A549 (cell line): ENCODE measurements around the gene AKAP14. TPM values are rescaled to one million over a fixed set of nuclear protein-coding genes. Genes with fewer than 3 reads are reported as not detected.

Experiments
- ATAC-seq, 2 experiments: fragments of 200-7000 bp in 1 of 2; fragments of >200 bp in 1 of 2; cut with Nextera tagmentation in 1 of 2; cut with Tn5 transposase in 1 of 2; 3 replicates each; pipeline versions ENCODE4 v1.8.0 to v1.9.1; 2018 to 2020; ENCODE audit warnings: mild to moderate bottlenecking in 1 of 2, moderate library complexity in 1 of 2
- CTCF ChIA-PET: fragments of 300-600 bp; sonication (Branson Sonifier 250); formaldehyde crosslinking; extraction: SDS; loops from one replicate; lab custom pipeline; 2021; ENCODE audit warnings: antibody characterized with exemption, inconsistent platforms; lab: Yijun Ruan, JAX
- POLR2A ChIA-PET: fragments of 350-600 bp; formaldehyde crosslinking; extraction: SDS; loops from one replicate; lab custom pipeline; 2021; ENCODE audit warnings: antibody characterized with exemption, inconsistent platforms; lab: Yijun Ruan, JAX
- DNase-seq, 2 experiments: peaks; one replicate each; pipeline versions ENCODE4 v3.0.0 to v3.0.0-alpha.2; 2011 to 2016; ENCODE audit warnings: low read depth in 1 of 2, low spot score in 1 of 2
- FAIRE-seq: peaks from 2 replicates; lab custom pipeline; 2011; peaks lifted over from hg19 to GRCh38; lab: Jason Lieb, UNC
- H3K27ac ChIP-seq, 2 experiments: fragments of >200 bp; sonication (Bioruptor Twin); formaldehyde crosslinking; 3 replicates each; pipeline ENCODE4 v1.5.1; 2016 to 2017
- H3K4me1 ChIP-seq: fragments of >200 bp; sonication (Bioruptor Twin); formaldehyde crosslinking; 3 replicates; pipeline ENCODE4 v1.6.1; 2016
- H3K4me2 ChIP-seq: fragments of >200 bp; sonication (Bioruptor Twin); formaldehyde crosslinking; 3 replicates; pipeline ENCODE4 v1.6.1; 2016
- H3K4me3 ChIP-seq: fragments of >200 bp; sonication (Bioruptor Twin); formaldehyde crosslinking; 3 replicates; pipeline ENCODE4 v1.5.1; 2016
- H3K9me3 ChIP-seq: fragments of >200 bp; sonication (Bioruptor Twin); formaldehyde crosslinking; 3 replicates; pipeline ENCODE4 v1.6.1; 2016
- BHLHE40 ChIP-seq: IDR thresholded peaks from 2 replicates; pipeline ENCODE4 v1.6.1; 2012; ENCODE audit warnings: low read depth, low read length, inconsistent platforms
- CBX2 ChIP-seq: fragments of 200-600 bp; sonication (generic); IDR thresholded peaks from 2 replicates; pipeline ENCODE4 v1.6.1; 2016; ENCODE audit warnings: low read depth, mild to moderate bottlenecking, borderline replicate concordance
- CEBPB ChIP-seq, 2 experiments: fragments of >200 bp in 1 of 2; sonication (Bioruptor Twin) in 1 of 2; formaldehyde crosslinking in 1 of 2; IDR thresholded peaks; 2 replicates each; pipeline ENCODE4 v1.6.1; 2012 to 2016
- CHD2 ChIP-seq: fragments of 150-350 bp; IDR thresholded peaks from 2 replicates; pipeline ENCODE4 v1.6.1; 2014; ENCODE audit warnings: low read length; ENCODE audit not compliant: partially characterized antibody
- EHF ChIP-seq: fragments of 250-450 bp; sonication (Bioruptor Pico); IDR thresholded peaks from 2 replicates; pipeline ENCODE4 v1.5.0; 2020; ENCODE audit warnings: mild to moderate bottlenecking
- EHMT2 ChIP-seq: fragments of 200-600 bp; sonication (generic); IDR thresholded peaks from 2 replicates; pipeline ENCODE4 v1.6.1; 2016; ENCODE audit warnings: antibody characterized with exemption, low read depth, mild to moderate bottlenecking, moderate library complexity
- ESRRA ChIP-seq: fragments of 150-350 bp; IDR thresholded peaks from 2 replicates; pipeline ENCODE4 v1.6.1; 2014; ENCODE audit warnings: mild to moderate bottlenecking, low read length, borderline replicate concordance
- HEYL ChIP-seq: fragments of 250-450 bp; sonication (Bioruptor Pico); IDR thresholded peaks from 2 replicates; pipeline ENCODE4 v1.8.0; 2021; ENCODE audit warnings: mild to moderate bottlenecking, moderate library complexity
- HOXB13 ChIP-seq: fragments of 250-450 bp; sonication (Bioruptor Pico); IDR thresholded peaks from 2 replicates; pipeline ENCODE4 v1.5.0; 2020; ENCODE audit warnings: low read depth, mild to moderate bottlenecking, moderate library complexity
- MAZ ChIP-seq: fragments of 150-350 bp; IDR thresholded peaks from 2 replicates; pipeline ENCODE4 v1.6.1; 2014; ENCODE audit warnings: antibody characterized with exemption, low read depth, low read length, borderline replicate concordance
- PBX3 ChIP-seq: IDR thresholded peaks from 2 replicates; pipeline ENCODE4 v1.6.1; 2012
- PHF8 ChIP-seq: fragments of 200-600 bp; sonication (generic); IDR thresholded peaks from 2 replicates; pipeline ENCODE4 v1.6.1; 2016; ENCODE audit warnings: low read depth, mild to moderate bottlenecking, antibody characterized with exemption, moderate library complexity, borderline replicate concordance
- RFX5 ChIP-seq: fragments of 450-650 bp; IDR thresholded peaks from 2 replicates; pipeline ENCODE4 v1.7.1; 2014; ENCODE audit warnings: antibody characterized with exemption, mild to moderate bottlenecking, moderate library complexity
- SREBF2 ChIP-seq: fragments of 450-650 bp; IDR thresholded peaks from 2 replicates; pipeline ENCODE4 v1.6.1; 2014; ENCODE audit warnings: mild to moderate bottlenecking, moderate library complexity
- TFCP2L1 ChIP-seq: fragments of 250-450 bp; sonication (Bioruptor Pico); IDR thresholded peaks from 2 replicates; pipeline ENCODE4 v1.5.0; 2021; ENCODE audit warnings: mild to moderate bottlenecking
- WGBS: methylation state at CpG from one replicate; pipeline ENCODE4 v1.1.6; 2017; ENCODE audit errors: missing lambda C conversion rate; 5-methylcytosine and 5-hydroxymethylcytosine counted together
- polyA plus RNA-seq, 4 experiments: library from polyadenylated mRNA; depleted of rRNA in 3 of 4; stranded (reverse); fragments of >200 nt; fragmentation: RNase III in 1 of 4; extraction: RNeasy Plus Mini Kit Qiagen cat#74134 plus additional on column Dnase treatment in 1 of 4; gene quantifications; 2 replicates in 3 of 4; 3 replicates in 1 of 4; pipeline ENCODE4 v1.2.3, GENCODE V29; 2011 to 2017
- TF ChIP-seq, protein P1 (sequence below): fragments of >200 bp; sonication (Bioruptor Twin); formaldehyde crosslinking; IDR thresholded peaks from 3 replicates; pipeline ENCODE4 v1.5.1; 2016

The AKAP14 gene
- polyA plus RNA-seq, 2 of the 4 experiments (the other 2 are of a cell fraction), result not detected

DNA sequence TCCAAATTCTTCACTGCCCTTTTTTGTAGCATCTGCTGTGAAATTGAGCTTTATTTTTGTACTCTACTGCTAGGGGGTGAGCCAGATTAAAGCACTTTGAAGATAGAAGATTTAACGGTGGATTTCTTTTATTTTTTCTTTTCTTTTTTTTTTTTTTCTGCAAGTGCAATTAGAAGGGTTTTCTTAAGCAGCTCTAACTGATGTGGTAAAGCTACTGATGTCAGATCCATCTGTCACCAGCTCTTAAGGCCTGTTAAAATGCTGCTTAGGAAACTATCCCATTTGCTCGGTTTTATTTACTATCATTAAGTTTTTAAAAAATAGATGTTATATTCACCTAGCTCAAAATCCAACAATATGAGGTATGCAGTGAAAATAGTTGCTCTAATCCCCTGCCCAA lies 17.0 kb upstream of the AKAP14 start:
- no peak for FAIRE-seq
- Histone ChIP-seq H3K27ac (no peak overlapping the region), H3K4me3 (no peak overlapping the region), H3K4me1 (0 out of 3 replicates have a peak, but pooled peaks cover 7% of the 10 kb centered on the region), H3K9me3 (no peaks in the 10 kb centered on the region), H3K4me2 (no peak overlapping the region)
- TF ChIP-seq ESRRA (no peak), PHF8 (no peak), CEBPB (IDR thresholded peaks at IDR 0.05) (no peak), RFX5 (no peak), SREBF2 (no peak), MAZ (no peak), EHF (CRISPR knock-in tag) (no peak), HOXB13 (CRISPR knock-in tag) (no peak), HEYL (CRISPR knock-in tag) (no peak), CBX2 (no peak), CHD2 (no peak), BHLHE40 (no peak), TFCP2L1 (CRISPR knock-in tag) (no peak)
- TF ChIP-seq, protein P1, sequence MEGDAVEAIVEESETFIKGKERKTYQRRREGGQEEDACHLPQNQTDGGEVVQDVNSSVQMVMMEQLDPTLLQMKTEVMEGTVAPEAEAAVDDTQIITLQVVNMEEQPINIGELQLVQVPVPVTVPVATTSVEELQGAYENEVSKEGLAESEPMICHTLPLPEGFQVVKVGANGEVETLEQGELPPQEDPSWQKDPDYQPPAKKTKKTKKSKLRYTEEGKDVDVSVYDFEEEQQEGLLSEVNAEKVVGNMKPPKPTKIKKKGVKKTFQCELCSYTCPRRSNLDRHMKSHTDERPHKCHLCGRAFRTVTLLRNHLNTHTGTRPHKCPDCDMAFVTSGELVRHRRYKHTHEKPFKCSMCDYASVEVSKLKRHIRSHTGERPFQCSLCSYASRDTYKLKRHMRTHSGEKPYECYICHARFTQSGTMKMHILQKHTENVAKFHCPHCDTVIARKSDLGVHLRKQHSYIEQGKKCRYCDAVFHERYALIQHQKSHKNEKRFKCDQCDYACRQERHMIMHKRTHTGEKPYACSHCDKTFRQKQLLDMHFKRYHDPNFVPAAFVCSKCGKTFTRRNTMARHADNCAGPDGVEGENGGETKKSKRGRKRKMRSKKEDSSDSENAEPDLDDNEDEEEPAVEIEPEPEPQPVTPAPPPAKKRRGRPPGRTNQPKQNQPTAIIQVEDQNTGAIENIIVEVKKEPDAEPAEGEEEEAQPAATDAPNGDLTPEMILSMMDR, result no peak
- ChIA-PET POLR2A (interaction anchor here (1.3 kb wide), 1 partner anchor 9 kb away, joined by 3 read pairs; no protein-coding TSS in a partner anchor), CTCF (interaction anchor here (0.8 to 1.4 kb wide), 3 partner anchors 9 to 19 kb away, joined by 3 to 6 read pairs (median 3); no protein-coding TSS in a partner anchor)
- WGBS, result 76% methylated on average over 2 of the region's 2 CpGs
- no peak for DNase-seq
- ATAC-seq, result no peak

DNA sequence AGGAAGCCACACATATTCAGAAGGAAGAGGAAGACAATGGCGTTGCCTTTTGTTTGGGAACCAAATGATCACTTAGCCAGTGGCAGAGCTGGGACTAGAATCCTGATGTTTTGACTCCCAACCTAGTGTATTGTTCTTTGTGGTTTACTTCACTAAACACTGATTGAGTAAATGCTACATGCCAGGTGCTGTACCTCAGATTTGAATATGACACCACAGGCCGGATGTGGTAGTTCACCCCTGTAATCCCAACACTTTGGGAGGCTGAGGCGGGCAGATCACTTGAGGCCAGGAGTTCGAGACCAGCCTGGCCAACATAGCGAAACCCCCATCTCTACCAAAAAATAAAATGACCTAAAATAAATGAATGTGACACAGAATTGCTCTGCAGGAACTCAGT lies 15.6 kb upstream of the AKAP14 start:
- TF ChIP-seq EHMT2, result no peak
- TF ChIP-seq PBX3, result no peak
- TF ChIP-seq, protein P1, result no peak
- WGBS, result 92% methylated on average over 5 of the region's 5 CpGs
- no peaks in the 10 kb centered on the region for H3K4me1 ChIP-seq
- H3K4me2 ChIP-seq, result no peak overlapping the region
- ATAC-seq (peak in 1 of 2 experiments; percentile 14; a peak in 1 of 6 replicates), FAIRE-seq (no peak), DNase-seq (no peak)
- H3K27ac ChIP-seq, result no peak overlapping the region
- POLR2A ChIA-PET, result no interaction called here
- CTCF ChIA-PET, result interaction anchor here (0.6 to 1.2 kb wide), 7 partner anchors 9 to 270 kb away, joined by 3 to 10 read pairs (median 3); no protein-coding TSS in a partner anchor
- H3K9me3 ChIP-seq, result no peaks in the 10 kb centered on the region
- no peak overlapping the region for H3K4me3 ChIP-seq
